Fibroblast of peridontal ligament (primary cell): ENCODE results near the gene SFMBT2.
"Not testable (repeated sequence)": the region's sequence is repeated elsewhere in the genome, so short reads cannot be mapped to it uniquely, and the experiment has no call there.

ENCODE experiments used
- DNase-seq: peaks from one replicate; pipeline ENCODE4 v3.0.0-alpha.2; 2010; ENCODE audit errors: extremely low read depth

SFMBT2 gene

DNA sequence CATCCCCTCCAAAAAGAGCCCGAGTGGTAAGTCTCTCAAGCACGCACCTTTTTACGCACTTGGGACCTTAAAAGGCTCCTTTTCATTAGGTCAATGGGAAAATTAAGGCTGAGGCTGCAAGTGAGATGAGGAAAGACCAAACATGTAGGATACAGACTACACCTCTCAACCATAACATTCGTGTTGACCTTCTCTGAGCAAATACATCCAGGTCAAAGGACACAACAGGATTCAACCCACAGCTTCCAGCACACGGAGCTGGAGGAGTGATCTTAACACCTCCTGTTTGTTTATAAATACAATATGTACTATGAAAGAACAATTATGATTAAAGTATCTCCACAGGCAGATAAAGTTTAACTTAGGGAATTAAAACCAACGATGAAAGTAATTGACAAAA, 9.7 kb downstream of the SFMBT2 start:
- no peak for DNase-seq

DNA sequence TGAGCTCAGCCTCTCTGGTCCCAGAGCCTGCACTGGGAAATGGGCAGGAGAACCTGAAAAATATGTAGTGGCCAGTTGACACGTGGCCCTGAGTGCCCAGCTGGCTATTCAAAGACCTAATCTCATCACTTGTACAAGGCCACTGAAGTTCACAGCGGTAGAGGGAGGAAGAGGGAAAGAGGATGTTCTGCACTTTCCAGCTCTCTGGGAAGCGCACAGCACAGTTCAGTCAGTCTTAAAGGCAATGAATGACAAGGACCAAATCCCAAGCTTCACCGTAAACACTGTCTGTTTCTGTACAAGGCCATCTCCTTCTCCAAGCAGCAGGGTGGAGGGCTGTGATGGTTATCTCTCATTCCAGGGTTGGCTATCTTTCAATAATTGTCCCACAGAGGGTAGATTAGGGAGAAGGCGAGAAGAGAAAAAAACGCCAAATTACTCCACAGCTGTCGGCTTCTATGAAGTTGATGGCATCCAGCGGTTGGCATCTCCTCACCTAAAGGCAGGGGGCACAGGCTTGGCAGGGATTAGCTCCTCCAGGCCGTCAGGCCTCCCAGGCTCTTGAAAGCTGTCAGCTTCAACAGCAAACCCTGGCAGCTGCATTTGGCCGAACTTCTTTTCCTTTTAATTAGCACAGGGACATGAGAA, 10.6 kb downstream of the SFMBT2 start:
- no peak for DNase-seq

DNA sequence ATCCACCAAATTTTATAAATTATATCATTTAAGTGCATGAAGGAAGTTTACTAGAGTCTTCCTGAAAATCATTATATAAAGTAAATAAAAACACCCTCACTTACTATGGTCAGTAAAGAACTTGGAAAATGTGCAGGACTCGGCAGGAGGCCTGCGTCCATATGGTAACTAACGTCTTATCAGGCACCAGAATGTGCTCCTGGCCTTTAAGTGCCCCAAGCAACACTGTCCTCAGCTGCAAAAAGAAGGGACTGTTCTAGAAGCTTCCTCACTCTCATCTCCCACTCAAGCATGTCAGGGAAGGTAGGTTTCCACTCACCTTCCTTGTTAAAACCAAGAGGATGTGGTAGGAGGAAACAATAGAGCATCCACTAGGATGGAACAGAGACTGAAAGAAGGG, 11.3 kb downstream of the SFMBT2 start:
- no peak for DNase-seq

DNA sequence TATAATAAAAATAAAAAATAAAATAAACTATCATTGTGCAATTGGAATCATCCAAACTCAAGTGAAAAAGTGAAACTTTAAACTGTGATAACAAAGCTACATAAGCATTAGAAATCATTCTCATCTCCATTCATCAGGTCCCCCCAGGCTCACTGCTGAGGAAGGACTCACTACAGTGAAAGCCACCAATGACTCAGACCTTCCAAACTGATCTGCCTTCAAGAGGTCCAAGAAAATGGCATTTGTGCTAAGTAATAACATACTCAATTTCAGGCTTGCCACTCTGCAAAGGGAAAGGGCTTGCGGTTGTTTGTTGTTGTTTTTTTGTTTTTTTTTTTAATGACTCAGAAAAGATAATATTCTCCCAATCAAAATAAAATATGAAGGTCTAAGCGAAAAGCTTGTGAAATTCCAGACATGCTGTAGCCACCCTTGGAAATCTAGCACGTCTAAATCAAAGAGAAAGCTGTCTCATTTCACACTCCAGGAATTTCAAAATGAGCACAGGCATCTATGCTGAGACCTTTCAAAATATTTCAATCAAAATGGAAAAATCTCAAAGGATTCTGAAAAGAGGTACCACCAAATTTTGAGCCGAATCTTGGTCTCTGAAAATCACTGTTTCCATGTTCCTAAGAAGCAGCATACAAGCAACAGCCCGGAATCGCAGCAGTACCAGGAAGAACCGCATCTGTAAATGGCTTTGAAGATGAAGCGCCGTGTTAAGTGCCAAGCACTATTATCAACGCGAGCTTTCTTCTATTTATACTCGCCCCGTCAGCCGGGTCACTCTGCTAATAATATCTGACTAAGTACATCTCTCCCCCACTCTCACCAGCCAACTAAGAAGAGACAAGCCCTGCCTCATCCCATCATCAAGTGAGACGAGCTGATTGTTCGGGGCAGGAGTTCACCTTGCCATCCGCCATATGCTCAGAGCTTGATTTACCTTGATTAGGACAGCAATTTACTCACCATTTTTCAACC, 13.5 kb downstream of the SFMBT2 start:
- no peak for DNase-seq

DNA sequence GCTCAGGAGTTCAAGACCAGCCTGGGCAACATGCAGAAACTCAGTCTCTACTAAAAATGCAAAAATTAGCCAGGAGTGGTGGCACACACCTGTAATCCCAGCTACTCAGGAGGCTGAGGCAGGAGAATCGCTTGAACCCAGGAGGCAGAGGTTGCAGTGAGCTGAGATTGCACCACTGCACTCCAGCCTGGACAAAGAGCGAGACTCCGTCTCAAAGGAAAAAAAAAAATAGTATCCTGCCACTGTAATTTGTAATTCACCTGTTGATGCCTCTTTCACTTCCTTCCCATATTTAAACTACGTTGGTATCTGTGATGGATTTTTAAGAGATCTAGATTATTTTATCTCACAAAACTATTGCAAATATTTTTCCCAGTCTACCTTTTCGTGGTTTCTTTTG, 18.5 kb downstream of the SFMBT2 start:
- not testable (repeated sequence) for DNase-seq

DNA sequence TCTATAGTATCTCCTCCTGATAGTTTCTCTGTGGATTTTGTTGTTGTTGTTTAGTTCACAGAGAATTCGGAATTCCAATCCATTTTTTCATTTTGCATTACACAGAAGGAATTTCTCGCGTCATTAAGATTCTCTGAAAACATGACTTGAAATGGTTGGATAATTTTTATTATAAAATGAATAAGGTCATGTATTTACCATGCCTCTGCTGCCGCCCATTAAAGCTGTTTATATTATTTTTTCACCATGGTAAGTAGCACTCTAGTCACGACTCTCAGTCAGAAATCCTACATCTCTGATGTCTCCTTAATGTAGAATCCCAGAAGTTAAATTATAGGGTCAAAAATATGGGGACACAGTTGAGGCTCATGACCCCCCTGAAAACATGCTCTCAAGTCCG, 19.1 kb downstream of the SFMBT2 start:
- DNase-seq: no peak

DNA sequence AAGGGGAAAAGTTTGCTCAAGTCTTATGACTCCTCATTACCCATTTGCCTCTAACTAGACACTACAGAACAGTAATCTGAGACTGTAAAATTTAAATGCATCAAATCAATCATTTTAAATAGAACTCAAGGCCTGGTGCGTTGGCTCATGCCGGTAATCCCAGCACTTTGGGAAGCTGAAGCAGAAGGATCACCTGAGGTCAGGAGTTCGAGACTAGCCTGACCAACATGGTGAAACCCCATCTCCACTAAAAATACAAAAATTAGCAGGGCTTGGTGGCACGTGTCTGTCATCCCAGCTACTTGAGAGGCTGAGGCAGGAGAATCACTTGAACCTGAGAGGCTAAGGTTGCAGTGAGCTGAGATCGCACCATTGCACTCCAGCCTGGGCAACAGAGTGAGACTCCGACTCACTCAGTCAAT, 20.1 kb downstream of the SFMBT2 start:
- DNase-seq: not testable (repeated sequence)

DNA sequence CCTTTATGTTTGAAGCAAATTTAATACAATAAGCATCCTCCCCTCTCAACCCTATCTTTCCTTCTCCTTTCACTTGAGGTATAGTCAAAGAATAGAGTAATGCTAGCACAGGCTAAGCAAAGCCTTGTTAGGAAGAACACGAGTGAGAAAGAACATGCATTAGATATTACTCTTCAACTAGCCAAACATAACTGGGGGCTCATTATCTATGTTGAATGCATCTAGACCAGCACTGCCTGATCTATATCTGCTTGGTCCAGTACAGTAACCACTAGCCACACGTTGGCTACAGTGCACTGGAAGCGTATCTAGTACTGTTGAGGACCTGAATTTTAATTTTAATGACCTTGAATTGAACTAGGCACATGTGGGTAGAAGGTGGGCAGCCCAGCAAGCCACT, 21.0 kb downstream of the SFMBT2 start:
- DNase-seq: no peak

DNA sequence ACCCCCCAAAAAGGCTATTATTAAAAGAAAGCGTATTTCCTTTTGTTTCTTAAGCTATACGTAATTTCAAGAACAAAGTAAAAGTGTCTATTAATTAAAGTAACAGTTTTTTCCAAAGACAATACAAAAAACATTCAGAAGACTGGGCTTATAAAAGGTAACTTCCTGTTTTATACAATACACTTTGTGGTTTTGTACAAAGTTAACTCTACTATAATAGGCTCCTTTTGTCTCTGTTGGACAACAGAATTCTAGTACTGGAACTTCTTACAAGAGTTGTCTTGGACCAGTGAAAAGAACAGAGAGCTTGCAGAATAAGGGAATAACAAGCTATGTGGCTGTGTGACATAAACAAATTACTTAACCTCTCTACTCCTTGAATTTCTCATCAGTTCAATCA, 21.5 kb downstream of the SFMBT2 start:
- DNase-seq: no peak

DNA sequence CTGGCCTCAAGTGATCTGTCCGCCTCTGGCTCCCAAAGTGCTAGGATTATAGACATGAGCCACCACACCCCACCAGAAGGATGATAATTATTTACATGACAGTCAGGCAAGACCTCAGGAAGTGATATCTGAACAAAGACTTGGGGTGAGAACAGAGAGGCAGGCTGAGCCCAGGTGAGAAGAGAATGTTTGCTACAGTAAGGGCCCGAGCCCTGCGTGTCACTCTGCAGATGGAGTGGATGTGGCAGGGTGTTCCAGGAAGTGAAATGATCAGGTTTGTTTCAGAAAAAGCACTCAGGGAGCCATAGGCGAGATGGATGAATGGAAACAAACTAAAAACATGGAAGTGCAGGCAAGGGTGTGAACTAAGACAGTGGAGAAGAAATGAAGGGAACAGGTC, 22.2 kb downstream of the SFMBT2 start:
- DNase-seq: no peak

DNA sequence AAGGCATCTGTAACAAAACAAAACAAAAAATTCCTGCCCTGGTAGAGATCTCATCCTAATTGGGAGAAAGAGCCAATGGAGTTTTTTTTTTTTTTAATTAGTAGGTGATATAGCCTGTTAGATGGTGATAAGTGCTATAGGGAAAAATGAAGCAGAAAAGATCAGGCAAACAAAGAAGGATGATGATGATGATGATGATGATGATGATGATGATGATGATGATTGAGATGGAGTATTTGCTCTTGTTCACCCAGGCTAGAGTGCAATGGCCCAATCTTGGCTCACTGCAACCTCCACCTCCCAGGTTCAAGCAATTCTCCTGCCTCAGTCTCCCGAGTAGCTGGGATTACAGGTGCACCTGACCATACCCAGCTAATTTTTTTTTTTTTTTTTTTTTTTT, 22.7 kb downstream of the SFMBT2 start:
- not testable (repeated sequence) for DNase-seq

DNA sequence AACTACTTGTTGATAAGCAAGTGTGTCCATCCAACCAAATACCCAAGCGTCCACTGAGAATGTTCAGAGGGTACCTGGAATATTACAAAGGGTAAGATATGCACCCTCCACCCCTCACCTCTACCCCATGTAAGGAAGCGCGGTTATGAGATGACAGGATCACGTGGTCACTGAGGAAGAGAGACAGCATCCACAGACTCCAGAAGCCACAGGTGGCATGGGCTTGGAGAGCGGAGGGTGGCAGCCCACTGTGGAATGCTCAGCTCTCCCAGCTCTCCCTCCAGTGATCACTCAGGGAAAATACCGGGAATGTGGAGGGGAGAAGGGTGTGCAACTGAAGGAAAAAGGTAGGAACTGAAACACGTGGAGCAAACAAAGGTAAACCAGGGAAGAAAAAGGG, 25.7 kb downstream of the SFMBT2 start:
- no peak for DNase-seq

DNA sequence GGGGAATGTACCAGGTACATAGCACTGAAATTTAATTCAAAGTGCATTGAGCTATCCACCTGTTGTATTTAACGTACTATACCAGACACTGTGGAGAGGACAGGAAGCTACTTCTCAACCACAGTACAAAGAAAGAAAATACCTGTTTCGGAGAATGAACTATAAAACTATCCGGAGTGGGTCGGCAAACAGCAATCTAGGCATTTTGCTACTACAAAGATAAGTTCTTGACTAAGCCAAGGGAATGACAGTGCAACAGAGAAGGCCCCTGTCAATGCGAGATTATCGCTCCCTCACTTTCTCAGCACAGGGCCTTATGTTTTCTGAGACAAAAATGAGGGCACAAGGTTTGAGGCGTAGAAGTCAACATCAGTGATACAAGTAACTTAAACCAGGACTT, 27.4 kb downstream of the SFMBT2 start:
- no peak for DNase-seq

DNA sequence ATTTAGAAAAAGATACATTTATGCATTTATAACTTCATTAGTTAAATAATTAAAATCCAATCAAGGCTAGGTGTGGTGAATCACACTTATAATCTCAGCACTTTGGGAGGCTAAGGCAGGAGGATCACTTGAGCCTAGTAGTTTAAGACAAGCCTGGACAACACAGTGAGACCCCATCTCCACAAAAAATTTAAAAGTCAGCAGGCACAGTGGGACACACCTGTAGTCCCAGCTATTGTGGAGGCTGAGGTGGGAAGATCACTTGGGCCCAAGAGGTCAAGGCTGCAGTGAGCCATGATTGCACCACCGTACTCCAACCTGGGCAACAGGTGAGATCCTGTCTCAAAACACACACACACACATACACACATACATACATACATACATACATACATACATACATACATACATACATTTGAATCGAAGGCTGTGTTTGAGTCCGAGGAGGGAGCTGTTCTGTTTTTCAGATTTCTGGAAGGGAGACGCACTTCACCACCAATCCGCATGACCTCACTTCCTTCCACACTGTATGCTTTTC, 30.1 kb downstream of the SFMBT2 start:
- DNase-seq: no peak

DNA sequence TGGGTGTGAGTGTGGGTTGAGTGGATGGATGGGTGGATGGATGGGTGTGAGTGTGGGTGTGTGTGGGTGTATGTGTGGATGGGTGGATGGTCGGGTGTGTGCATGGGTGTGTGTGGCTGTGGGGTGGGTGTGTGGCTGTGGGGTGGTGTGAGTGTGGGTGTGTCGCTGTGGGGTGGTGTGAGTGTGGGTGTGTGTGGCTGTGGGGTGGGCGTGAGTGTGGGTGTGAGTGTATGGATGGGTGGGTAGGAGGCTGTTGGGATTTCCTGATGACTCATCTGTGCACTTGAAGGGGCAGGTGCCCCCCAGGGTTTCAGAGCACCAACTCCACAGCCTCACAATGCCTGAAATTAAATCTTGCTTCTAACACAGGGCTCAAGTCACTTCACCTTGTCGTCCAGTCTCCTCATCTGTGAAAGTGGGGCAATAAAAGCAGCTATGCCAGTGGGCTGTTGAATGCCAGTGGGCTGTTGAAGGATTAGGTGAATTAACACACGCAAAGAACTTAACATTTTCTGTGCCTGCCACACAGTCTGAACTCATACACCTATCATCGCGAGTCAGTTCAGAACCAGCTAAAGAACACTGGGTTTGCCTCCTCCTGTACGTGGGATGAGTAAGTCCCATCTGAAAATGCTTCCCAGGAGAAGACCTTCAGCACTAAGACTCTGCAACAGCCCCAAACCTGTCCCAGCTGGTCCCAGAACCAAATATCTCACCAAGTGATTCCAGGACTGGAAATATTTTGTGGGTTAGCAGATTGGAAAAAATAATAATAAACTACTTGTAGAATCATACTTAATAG, 32.0 kb downstream of the SFMBT2 start:
- DNase-seq: no peak

DNA sequence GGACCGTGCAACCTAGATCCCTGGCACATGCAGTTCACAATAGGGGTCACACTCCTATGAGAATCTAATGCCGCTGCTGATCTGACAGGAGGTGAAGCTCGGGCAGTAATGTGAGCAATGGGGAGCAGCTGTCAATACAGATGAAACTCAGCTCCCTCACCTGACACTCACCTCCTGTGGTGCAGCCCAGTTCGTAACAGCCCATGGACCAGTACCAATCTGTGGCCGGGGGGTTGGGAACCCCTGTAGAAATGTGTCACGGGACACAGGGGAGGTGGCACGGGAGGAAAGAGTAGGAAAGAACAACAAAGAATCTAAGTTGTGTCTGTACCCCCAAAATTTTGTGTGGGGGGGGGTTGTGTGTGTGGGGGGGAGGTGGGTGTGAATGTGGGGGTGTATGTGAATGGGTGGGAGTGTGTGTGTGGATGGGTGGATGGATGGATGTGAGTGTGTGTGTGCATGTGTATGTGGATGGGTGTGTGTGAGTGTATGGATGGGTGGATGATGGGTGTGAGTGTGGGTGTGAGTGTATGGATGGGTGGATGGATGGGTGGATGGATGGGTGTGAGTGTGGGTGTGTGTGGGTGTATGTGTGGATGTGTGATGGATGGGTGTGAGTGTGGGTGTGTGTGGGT, 33.1 kb downstream of the SFMBT2 start:
- DNase-seq: no peak

DNA sequence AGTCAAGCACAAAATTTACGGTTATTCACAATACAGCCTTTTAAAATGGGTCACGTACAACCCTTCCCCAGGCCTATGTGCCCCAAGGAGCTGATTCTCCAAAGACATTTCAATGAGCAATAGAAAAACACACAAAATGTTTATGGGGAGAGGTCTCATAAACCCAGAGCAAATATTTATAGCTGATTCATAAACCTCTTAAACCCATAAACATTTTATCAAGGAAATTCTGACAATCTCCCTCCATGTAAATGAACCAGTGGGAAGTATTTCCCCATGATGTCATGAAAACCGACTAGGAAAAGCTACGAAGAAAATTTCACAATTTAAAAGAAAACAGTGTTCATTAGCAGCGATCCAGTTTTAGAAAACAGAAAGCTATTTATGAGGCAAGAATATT, 36.0 kb downstream of the SFMBT2 start:
- no peak for DNase-seq

DNA sequence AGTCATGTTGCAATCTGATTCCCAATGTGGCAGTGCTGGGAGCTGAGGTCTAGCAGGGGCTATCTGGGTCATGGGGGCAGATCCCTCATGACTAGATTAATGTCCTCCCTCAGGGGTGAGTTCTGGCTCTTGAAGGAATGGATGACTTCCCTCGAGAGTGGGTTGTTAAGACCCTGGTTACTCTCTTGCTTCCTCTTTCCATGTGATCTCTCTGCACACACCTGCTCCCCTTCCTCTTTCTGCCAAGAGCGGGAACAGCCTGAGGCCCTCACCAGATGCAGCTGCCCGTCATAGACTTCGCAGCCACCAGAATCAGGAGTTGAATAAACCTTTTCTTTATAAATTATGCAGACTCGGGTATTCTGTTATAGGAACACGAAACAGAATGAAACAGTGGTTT, 37.8 kb downstream of the SFMBT2 start:
- DNase-seq: no peak

DNA sequence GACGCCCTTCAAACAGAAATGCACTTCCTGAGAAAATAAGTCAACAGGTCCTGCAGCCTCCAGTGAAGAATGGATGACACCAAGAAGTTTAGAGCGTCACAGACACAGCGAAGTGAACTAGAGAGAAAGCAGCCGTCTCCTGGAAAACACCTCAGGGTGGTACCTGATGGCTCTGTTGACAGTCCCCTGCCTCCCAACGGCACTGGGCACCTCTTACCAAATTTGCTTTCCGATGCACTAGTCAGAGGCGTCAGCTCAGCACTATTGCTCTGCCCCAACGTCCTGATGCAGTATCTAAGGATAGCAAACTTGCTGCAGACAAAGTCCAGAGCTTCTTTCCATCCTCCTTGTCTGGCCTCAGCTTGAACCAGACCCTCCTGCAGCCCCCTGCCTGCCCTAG, 38.3 kb downstream of the SFMBT2 start:
- no peak for DNase-seq

DNA sequence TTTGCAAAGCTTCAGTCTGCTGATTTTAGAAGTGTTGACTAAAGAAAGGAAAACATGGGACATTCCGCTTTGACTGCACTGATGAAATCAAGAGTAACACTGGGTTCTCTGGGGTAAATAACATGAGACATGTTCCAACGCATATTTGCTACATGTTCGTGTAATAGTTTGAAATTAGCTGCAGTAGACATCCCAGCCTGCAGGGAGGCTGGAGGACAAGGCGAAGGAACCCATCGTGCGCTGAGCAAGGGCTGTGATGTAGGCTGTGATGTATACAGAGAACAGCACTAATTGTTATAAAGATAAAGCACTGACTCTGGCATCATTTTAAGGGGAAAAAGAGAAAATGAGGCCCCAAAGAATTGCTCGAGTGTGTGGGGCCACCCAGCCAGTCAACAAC, 40.3 kb downstream of the SFMBT2 start:
- DNase-seq: no peak

DNA sequence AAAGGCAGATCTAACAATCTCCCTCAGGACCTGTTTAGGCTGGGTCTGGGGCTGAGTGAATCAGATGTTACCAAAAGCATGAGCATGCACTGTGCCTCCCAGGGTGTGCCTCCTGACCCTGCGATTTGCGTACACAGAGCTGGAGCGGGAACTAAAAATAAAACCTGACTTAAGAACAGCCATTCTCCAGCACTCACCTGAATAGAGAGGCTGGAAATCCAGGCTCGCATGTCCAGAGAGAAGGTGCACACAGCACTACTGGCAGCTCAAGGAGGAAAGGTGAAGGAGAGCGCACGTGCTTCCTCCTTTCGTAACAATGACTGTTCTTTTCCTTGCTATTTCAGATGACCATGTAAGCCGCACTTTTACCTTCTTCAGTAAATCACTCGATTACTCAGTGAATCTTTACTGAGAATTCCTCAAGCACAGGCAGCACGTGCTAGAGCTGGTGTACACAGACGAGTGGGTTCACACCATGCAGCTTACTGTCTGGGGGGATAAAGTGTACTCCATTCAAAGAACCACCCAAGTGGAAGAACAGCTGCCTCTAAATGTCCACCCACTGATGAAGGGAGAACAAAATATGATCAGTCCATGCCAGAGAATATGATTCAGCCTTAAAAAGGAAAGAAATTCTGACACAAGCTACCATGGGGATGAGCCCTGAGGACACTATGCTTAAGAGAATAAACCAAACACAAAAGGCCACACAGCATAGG, 45.6 kb downstream of the SFMBT2 start:
- DNase-seq: no peak
